Adipocyte (in vitro differentiated cells): Measurements from ENCODE around the gene PRKCE.

Source experiments
- DNase-seq: peaks from one replicate; pipeline ENCODE4 v3.0.0-alpha.2; 2015; ENCODE audit warnings: low read depth
- H3K27me3 ChIP-seq: replicated peaks from 2 replicates; pipeline ENCODE4 v1.7.0; 2013; ENCODE audit warnings: mild to moderate bottlenecking, low read length, moderate library complexity; ENCODE audit not compliant: control insufficient read depth, insufficient read depth
- H3K36me3 ChIP-seq: 2 replicates; pipeline ENCODE4 v1.7.0; 2013; ENCODE audit warnings: low read length, mild to moderate bottlenecking, moderate library complexity; ENCODE audit not compliant: control insufficient read depth, insufficient read depth, severe bottlenecking
- H3K4me1 ChIP-seq: 2 replicates; pipeline ENCODE4 v1.7.0; 2013; ENCODE audit warnings: mild to moderate bottlenecking, low read length, moderate library complexity; ENCODE audit not compliant: control insufficient read depth, insufficient read depth
- H3K4me3 ChIP-seq: 2 replicates; pipeline ENCODE4 v1.7.0; 2013; ENCODE audit warnings: mild to moderate bottlenecking, low read length, moderate library complexity
- H3K9ac ChIP-seq: 2 replicates; pipeline ENCODE4 v1.7.0; 2013; ENCODE audit warnings: mild to moderate bottlenecking, low read length, moderate library complexity
- H3K9me3 ChIP-seq: 2 replicates; pipeline ENCODE4 v1.7.0; 2013; ENCODE audit warnings: mild to moderate bottlenecking, low read length, moderate library complexity; ENCODE audit not compliant: control insufficient read depth

Gene PRKCE

DNA sequence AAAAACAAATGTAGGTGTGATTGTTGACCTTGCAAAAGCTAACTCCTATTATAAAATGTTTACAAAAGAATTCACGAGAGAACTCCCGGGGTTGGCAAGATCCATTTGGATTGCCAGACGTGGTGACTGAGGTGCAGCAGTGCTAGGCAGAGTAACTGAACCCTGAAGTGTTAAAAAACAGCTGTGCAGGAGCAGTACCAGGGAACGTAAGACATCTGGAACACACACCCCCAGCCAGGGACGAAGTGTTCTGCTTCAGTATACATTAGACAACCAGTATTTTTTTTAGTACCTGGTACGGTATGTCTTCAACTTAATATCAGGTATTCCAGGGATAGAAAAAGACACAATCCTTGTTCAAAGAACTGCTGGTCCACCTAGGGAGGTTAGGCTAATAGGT lies 373.6 kb downstream of the PRKCE start:
- H3K4me1 ChIP-seq = peaks cover 3% of the 10 kb centered on the region

DNA sequence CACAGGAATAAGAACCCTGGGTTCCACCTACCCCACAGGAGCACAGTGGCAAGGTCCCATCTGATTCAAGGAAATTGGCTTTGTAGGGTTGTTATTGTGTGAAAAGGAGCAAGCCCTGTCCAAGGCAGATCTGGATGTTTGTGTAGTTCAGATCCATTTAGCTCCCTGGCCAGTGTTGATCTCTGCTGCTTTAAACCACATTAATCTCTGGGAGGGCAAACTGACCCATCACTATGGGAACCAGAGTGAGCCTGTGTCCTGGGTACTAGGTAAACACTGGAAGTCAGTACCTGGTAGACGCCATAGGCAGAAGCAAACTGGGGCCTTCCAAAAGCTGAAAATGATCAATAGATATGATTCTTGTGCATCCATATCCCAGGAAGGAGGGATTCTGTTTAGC lies 374.2 kb downstream of the PRKCE start:
- no peak overlapping the region for H3K4me3 ChIP-seq
- DNase-seq = no peak
- H3K9me3 ChIP-seq = no peaks in the 10 kb centered on the region
- no peaks in the 10 kb centered on the region for H3K27me3 ChIP-seq
- H3K4me1 ChIP-seq = peaks cover 3% of the 10 kb centered on the region
- no peak overlapping the region for H3K9ac ChIP-seq
- H3K36me3 ChIP-seq = peaks cover 4% of the 10 kb centered on the region

More for the DNA sequence above, 373.6 kb downstream of the PRKCE start:
- Histone ChIP-seq H3K9ac (no peak overlapping the region), H3K4me3 (no peak overlapping the region), H3K36me3 (peaks cover 4% of the 10 kb centered on the region), H3K27me3 (no peaks in the 10 kb centered on the region), H3K9me3 (no peaks in the 10 kb centered on the region)
- no peak for DNase-seq

DNA sequence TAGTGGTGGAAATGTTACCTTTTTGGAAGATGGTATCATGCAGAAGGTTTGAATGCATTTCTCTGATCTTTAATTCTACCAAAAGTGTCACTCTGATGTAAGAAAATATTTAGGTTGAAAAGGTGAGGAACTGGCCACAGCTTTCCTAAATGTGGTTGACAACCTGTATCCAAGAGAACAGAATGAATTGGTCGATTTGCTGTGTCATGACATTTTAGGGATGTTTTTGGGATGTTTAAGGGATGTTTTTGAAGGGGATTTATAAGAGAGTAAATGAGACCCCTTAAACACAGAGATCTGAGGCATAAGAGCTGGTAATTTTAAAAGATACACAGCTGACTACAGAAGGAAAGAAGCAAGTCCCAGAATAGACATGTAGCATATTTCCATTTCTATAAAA lies 375.0 kb downstream of the PRKCE start:
- Histone ChIP-seq H3K9ac (no peak overlapping the region), H3K9me3 (no peaks in the 10 kb centered on the region), H3K36me3 (peaks cover 4% of the 10 kb centered on the region), H3K4me1 (peaks cover 3% of the 10 kb centered on the region), H3K27me3 (no peaks in the 10 kb centered on the region), H3K4me3 (no peak overlapping the region)
- no peak for DNase-seq

DNA sequence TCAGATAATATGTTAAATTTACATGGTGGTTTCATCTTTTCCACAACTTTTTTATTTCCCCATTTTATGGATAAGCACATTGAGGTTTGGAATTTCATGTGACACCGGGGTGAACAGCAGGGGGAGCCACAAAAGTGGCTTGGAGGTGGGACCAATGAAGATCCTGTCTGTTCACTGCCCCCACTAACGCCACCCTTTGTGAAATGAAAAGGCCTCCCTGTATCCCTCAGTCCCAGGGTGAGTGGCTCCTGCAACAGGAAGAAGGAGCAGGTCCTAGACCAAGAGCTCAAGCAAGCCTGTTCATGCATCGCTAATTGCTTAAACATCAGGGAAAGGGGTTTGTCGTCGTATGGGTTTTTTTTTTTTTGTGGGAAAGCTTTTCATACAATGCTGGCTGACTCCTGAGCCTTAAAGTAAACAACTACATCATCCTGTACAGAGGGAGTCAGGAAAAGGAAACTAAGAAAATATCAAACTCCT lies 377.9 kb downstream of the PRKCE start:
- H3K9ac ChIP-seq = no peak overlapping the region
- peaks cover 4% of the 10 kb centered on the region for H3K4me1 ChIP-seq
- no peak overlapping the region for H3K4me3 ChIP-seq
- H3K27me3 ChIP-seq = no peaks in the 10 kb centered on the region
- DNase-seq = peak; percentile 52
- H3K36me3 ChIP-seq = peaks cover 4% of the 10 kb centered on the region
- no peaks in the 10 kb centered on the region for H3K9me3 ChIP-seq

DNA sequence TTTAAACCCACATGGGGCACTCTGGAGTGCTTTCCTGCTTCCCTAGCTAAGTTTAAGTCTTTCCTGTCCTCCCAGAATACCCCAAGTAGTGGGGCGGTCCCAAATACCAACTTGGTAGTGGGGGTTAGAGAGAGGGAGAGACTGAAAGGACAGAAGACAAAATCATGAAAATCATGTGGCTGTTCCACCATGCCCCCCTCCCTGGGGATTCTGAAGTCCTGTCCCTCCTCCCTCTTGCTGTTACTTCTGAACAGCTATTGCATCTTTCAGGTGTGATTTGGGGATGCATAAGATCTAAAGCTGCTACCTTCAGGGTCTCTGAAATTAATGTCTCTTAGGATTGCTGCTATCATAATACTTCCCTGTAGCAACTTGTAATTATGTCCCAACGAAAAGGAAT lies 378.9 kb downstream of the PRKCE start:
- Histone ChIP-seq H3K27me3 (no peaks in the 10 kb centered on the region), H3K9ac (no peak overlapping the region), H3K4me3 (no peak overlapping the region), H3K4me1 (peaks cover 4% of the 10 kb centered on the region), H3K36me3 (no peaks in the 10 kb centered on the region), H3K9me3 (no peaks in the 10 kb centered on the region)
- DNase-seq = no peak

- no peaks in the 10 kb centered on the region for H3K9me3 ChIP-seq
- no peak overlapping the region for H3K4me3 ChIP-seq
- no peaks in the 10 kb centered on the region for H3K27me3 ChIP-seq
- no peak for DNase-seq
- peaks cover 4% of the 10 kb centered on the region for H3K4me1 ChIP-seq
- no peak overlapping the region for H3K9ac ChIP-seq
- H3K36me3 ChIP-seq = no peaks in the 10 kb centered on the region
Measured at GRCh38 chr2:46032161-46032813, 380.8 kb downstream of the PRKCE start.

DNA sequence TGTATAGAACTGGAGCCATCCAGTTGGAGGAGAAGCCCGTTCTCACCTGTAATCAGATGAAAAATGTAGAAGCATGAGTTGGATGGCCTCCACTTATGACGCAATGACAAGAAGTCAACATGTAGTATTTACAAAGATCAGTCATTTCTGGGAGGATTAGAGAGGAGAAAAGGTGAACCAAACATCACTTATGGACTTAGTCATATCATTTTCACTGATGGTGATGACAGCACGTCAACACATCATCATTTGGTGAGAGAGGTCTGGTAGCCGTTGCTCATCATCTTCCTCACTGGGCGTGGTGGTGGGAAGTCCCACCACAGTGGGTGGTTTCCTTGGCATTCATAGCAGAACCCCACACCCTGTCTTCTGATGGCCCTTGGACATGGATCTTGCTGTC lies 381.5 kb downstream of the PRKCE start:
- Histone ChIP-seq H3K9ac (no peak overlapping the region), H3K36me3 (no peaks in the 10 kb centered on the region), H3K27me3 (no peaks in the 10 kb centered on the region), H3K9me3 (no peaks in the 10 kb centered on the region), H3K4me1 (peaks cover 4% of the 10 kb centered on the region), H3K4me3 (no peak overlapping the region)
- no peak for DNase-seq

DNA sequence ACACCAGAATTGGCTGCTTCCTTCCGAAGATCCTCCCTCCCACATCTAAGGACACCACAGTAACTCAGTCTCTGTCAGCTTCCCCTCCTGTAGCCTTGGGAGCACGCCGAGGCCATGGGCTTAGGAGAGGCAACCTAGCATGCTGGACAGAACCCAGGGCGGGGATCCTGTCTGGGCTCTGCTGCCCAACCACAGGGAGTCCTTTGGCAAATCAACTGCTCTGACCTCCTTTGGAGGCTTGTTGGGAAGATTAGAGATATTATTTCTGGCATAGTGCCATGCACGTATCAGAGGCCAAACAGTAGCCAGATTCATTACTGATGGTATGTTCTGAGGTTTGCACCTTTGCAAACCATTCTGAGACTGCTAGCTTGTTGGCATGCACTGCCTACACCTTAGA lies 383.1 kb downstream of the PRKCE start:
- Histone ChIP-seq H3K9ac (no peak overlapping the region), H3K27me3 (no peaks in the 10 kb centered on the region), H3K4me1 (peaks cover 9% of the 10 kb centered on the region), H3K4me3 (no peak overlapping the region), H3K9me3 (no peaks in the 10 kb centered on the region), H3K36me3 (no peaks in the 10 kb centered on the region)
- DNase-seq = no peak

DNA sequence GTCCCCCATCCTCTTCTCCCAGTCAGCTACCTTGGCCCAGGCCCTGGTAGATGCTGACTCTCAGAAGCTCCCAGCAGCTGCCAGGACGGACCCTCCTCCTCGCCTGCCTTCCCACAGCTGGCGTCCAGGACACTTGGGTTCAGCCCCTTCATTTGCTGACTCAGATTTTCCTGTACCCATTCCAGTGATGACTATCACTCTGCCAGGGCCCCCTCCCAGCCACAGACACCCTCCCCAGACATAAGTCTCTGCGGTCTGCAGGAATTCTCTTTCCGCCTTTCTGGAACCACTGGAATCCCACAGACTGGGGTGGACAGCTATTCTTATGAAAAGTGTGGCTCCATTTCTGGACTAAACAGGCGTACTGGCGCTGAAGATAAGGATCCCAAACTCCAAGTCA lies 385.5 kb downstream of the PRKCE start:
- no peak overlapping the region for H3K9ac ChIP-seq
- H3K4me1 ChIP-seq = peaks cover 10% of the 10 kb centered on the region
- H3K4me3 ChIP-seq = no peak overlapping the region
- no peaks in the 10 kb centered on the region for H3K27me3 ChIP-seq
- H3K36me3 ChIP-seq = no peaks in the 10 kb centered on the region
- H3K9me3 ChIP-seq = no peaks in the 10 kb centered on the region
- DNase-seq = peak; percentile 92

DNA sequence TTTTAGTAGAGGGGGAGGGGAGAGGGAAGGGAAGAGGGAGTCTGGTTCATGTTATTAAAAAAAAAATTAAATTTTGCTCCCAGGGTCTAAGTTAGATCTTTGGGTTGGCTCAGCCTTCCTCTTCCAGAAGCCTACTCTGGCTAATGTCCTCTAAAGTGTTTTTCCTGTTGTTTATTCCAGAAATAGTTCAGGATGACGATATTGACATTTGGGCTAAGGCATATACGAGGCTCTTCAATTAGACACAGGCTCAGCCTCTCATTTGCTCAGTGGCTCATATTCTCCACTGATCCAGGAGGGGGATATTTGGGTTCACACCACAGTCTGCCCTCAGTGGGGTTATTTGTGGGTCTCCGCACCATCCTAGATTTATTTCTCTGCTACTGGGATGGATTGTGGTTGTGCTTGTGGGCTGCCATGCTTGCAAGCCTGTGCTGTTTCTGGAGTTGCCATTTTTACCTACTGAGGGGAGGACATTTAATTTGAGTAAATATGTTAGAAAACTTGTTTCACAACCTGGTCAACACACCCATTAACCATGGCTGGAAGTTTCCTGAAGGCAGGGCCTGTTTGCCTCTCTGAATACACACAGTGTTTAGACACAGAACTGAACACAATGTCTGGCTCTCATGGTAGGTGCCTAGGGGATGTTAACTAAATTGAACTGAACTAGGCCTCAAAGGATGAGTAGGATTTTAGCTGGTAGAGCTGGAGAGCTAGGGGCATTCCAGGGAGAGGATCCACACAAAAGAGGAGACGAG lies 388.2 kb downstream of the PRKCE start:
- H3K36me3 ChIP-seq = no peaks in the 10 kb centered on the region
- H3K9ac ChIP-seq = no peak overlapping the region
- no peak overlapping the region for H3K4me3 ChIP-seq
- H3K27me3 ChIP-seq = no peaks in the 10 kb centered on the region
- peaks cover 8% of the 10 kb centered on the region for H3K4me1 ChIP-seq
- DNase-seq = no peak
- H3K9me3 ChIP-seq = no peaks in the 10 kb centered on the region

DNA sequence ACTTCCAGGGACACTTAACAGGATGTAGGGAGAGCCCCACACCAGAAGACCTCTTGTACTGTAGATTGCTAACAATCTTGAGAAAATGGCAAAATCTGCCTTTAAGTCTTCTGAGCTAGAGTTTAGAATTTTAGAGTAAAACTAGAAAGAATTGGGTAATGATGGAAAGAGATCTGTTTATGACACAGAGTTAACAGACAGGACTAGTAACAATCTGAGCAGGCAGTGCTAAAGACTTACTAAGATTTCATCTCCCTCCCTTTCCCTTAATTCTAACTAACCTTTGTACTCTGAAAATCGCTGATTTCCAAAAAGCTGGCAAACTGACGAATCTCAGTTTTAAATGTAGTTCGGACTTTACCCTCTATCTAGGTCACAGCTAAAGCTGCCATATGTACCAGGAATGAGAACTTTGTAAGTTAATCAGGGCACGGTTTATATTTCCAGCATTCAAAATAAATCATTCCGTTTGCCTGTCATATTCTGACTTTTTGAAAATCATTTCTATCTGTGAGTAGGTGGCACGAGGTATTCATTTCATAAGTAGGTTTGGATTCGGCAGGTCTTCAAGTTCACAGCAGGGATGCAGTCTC lies 389.2 kb downstream of the PRKCE start:
- no peak overlapping the region for H3K9ac ChIP-seq
- H3K36me3 ChIP-seq = no peaks in the 10 kb centered on the region
- peaks cover 8% of the 10 kb centered on the region for H3K4me1 ChIP-seq
- no peak overlapping the region for H3K4me3 ChIP-seq
- no peak for DNase-seq
- H3K9me3 ChIP-seq = no peaks in the 10 kb centered on the region
- H3K27me3 ChIP-seq = no peaks in the 10 kb centered on the region
